ENCODE data around the gene CEP350. TPM values are rescaled to one million over a fixed set of nuclear protein-coding genes. Genes with fewer than 3 reads are reported as not detected.

Gene CEP350
- total and polyA plus RNA-seq, 2 of the 13 experiments (the other 11 are each of a cell fraction or from before 2014, with no cell fraction given) = 7.6 to 35.9 TPM

GRCh38 chr1:180061019-180061418 lies 106.4 kb downstream of the CEP350 start (continued):
- no peak for TF ChIP-seq ZNF430 (CRISPR knock-in tag; IDR thresholded peaks at IDR 0.05)
- no peak for TF ChIP-seq RFX3 (CRISPR knock-in tag; IDR thresholded peaks at IDR 0.05)
- TF ChIP-seq SMAD9 (CRISPR knock-in tag; IDR thresholded peaks at IDR 0.05) = no peak
- no peak for TF ChIP-seq CBFB (CRISPR knock-in tag; IDR thresholded peaks at IDR 0.05)
- no peak for TF ChIP-seq ZNF12 (CRISPR knock-in tag; IDR thresholded peaks at IDR 0.05)

- POLR2A ChIA-PET = no interaction called here
- BruUV-seq (replicated peaks) = no TSS peak
Measured at GRCh38 chr1:180062452-180062971, 107.9 kb downstream of the CEP350 start.

More at GRCh38 chr1:180062452-180062971, 107.9 kb downstream of the CEP350 start:
- Histone ChIP-seq H3K4me1 (ENCODE audit: insufficient read depth, low read length) (no peaks in the 10 kb centered on the region), H3K79me2 (ENCODE audit: insufficient read depth, low read length) (no peaks in the 10 kb centered on the region), H4K20me1 (ENCODE audit: insufficient read depth, low read length) (no peaks in the 10 kb centered on the region), H2AFZ (ENCODE audit: low read length) (no peak overlapping the region), H3K9me3 (ENCODE audit: low read length) (no peaks in the 10 kb centered on the region), H3K4me3 (replicated peaks in 1 of 3; ENCODE audit: insufficient read depth in 1 of 3, low read depth in 2 of 3, low read length in 3 of 3) (no peak overlapping the region), H3K4me2 (ENCODE audit: low read depth, low read length) (no peak overlapping the region), H3K9ac (ENCODE audit: insufficient read depth, low read depth, low read length) (no peak overlapping the region), H3K36me3 (replicated peaks in 1 of 2; ENCODE audit: control insufficient read depth in 1 of 2, insufficient read depth in 2 of 2, low read length in 2 of 2) (peaks cover 7 to 42% of the 10 kb centered on the region in 2 experiments; a peak in 4 of 5 replicates), H3K27me3 (ENCODE audit: control insufficient read depth in 1 of 2, insufficient read depth in 2 of 2, low read length in 2 of 2) (no peaks in the 10 kb centered on the region), H3K27ac (ENCODE audit: extremely low read length, insufficient read depth, low read length) (no peak overlapping the region)
- no peak for DNase-seq (ENCODE audit: low spot score)
- FAIRE-seq = no peak
- WGBS (ENCODE audit: low lambda C conversion rate) = 94% methylated on average over 3 of the region's 3 CpGs
- in situ Hi-C loops (cut with HindIII; ENCODE audit: extremely low pct_ligation_motif_present, low pct_unique_long_range_greater_than_20kb) = no loop called here
- no peak for TF ChIP-seq SKIL (CRISPR knock-in tag; IDR thresholded peaks at IDR 0.05; ENCODE audit: borderline replicate concordance)
- TF ChIP-seq ZNF510 (CRISPR knock-in tag; IDR thresholded peaks at IDR 0.05; ENCODE audit: low read depth) = no peak
- no peak for TF ChIP-seq ZBTB4 (CRISPR knock-in tag; IDR thresholded peaks at IDR 0.05; ENCODE audit: borderline replicate concordance)
- TF ChIP-seq ATF7 (IDR thresholded peaks at IDR 0.05) = peak; percentile 50; the same call in 1 of the 2 replicates
- TF ChIP-seq ATF7 (CRISPR knock-in tag; IDR thresholded peaks at IDR 0.05) = no peak
- intact Hi-C loops (cut with micrococcal nuclease; ENCODE audit: unreplicated experiment) = no loop called here
- no peak for ATAC-seq
- CTCF ChIA-PET (ENCODE audit: low intra/inter-chr PET ratio, low total read pairs) = no interaction called here
